Small intestine (tissue), 7 donors: ENCODE results near the gene CADM2. TPM values are rescaled to one million over a fixed set of nuclear protein-coding genes. Genes with fewer than 3 reads are reported as not detected.

Experiments
- DNase-seq, 2 donors: peaks; one replicate each; pipeline versions ENCODE4 v3.0.0 to v3.0.0-alpha.2; 2013
- FAIRE-seq: peaks from 2 replicates; lab custom pipeline; 2012; peaks lifted over from hg19 to GRCh38; lab: Jason Lieb, UNC
- H3K27ac ChIP-seq, 3 donors: one replicate each; pipeline ENCODE4 v1.5.1; 2013; ENCODE audit warnings: low read length in 2 of 3, mild to moderate bottlenecking in 2 of 3, control low read depth in 1 of 3, inconsistent platforms in 1 of 3, low read depth in 1 of 3, moderate library complexity in 1 of 3
- H3K27me3 ChIP-seq, 3 donors: one replicate each; pipeline ENCODE4 v1.6.1; 2013; ENCODE audit warnings: low read length in 3 of 3, inconsistent platforms in 1 of 3; ENCODE audit not compliant: control insufficient read depth in 3 of 3, insufficient read depth in 3 of 3
- H3K36me3 ChIP-seq, 3 donors: one replicate each; pipeline ENCODE4 v1.6.1; 2013; ENCODE audit warnings: low read length in 3 of 3, inconsistent platforms in 1 of 3, low read depth in 1 of 3, mild to moderate bottlenecking in 1 of 3, moderate library complexity in 1 of 3; ENCODE audit not compliant: control insufficient read depth in 3 of 3, insufficient read depth in 2 of 3
- H3K4me1 ChIP-seq, 3 donors: one replicate each; pipeline ENCODE4 v1.6.1; 2013; ENCODE audit warnings: low read length in 2 of 3, inconsistent platforms in 1 of 3, low read depth in 1 of 3, mild to moderate bottlenecking in 1 of 3, moderate library complexity in 1 of 3; ENCODE audit not compliant: control insufficient read depth in 3 of 3, insufficient read depth in 2 of 3
- H3K4me3 ChIP-seq, 3 donors: one replicate each; pipeline ENCODE4 v1.5.1; 2013; ENCODE audit warnings: low read length in 3 of 3, control low read depth in 1 of 3, inconsistent platforms in 1 of 3, low read depth in 1 of 3, mild to moderate bottlenecking in 1 of 3, moderate library complexity in 1 of 3
- H3K9me3 ChIP-seq, 2 donors: one replicate each; pipeline ENCODE4 v1.6.1; 2013; ENCODE audit warnings: low read depth in 1 of 2, low read length in 1 of 2; ENCODE audit not compliant: control insufficient read depth in 2 of 2, insufficient read depth in 1 of 2
- WGBS, 3 donors: extraction: QIAGEN DNeasy Blood & Tissue Kit; methylation state at CpG; one replicate each; pipeline ENCODE4 v1.1.7; 2013; 5-methylcytosine and 5-hydroxymethylcytosine counted together
- polyA plus RNA-seq, 4 donors: library from polyadenylated mRNA; stranded (reverse) in 3 of 4; unstranded in 1 of 4; fragments of 200-250 nt in 3 of 4; fragments of 120-200 nt in 1 of 4; gene quantifications; one replicate each; pipeline versions ENCODE4 v1.2.1 to v1.2.3, GENCODE V29; 2013
- donor health status: healthy with polysubstance abuse.
- donor health status: control.
- donor health status: control.
- donor health status: Bipolar disorder and iron deficiency.
- donor health status: healthy.

CADM2 gene
- polyA plus RNA-seq, 4 donors = 0.95 to 2.4 TPM; not detected in 2

DNA sequence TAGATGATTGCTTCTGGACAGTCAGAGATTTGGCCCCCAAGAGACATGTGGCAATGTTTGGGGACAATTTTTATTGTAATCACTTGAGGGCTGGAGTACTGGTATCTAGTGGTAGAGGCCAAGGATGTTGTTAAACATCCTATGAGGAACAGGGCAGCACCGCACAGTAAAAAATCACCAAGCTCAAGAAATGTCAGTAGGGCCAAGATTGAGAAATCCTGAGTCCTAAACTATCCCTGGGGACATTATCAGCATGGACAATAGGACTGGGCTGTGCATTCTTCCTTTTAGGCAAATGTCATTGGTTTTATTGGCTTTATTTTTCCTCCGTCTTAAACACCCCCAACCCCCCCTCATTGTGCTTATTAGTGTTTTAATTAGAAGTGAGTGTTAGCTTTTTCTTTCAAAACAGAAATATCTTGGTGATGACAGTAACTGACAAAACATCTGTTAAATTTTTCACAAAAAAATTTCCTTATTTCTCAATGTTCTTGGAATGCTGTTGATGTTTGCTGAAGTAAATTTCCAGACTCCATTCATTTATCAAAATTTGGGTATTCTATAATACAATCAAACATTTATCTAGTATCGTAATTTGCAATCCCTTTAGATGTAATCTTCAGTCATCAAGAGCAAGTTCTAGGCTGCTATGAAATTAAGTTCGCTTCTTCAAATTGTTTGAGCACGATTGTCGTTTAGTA lies 1087.8 kb downstream of the CADM2 start:
- H3K27me3 ChIP-seq = no peaks in the 10 kb centered on the region
- DNase-seq = no peak
- no peak overlapping the region for H3K4me3 ChIP-seq
- H3K9me3 ChIP-seq = peaks cover 0 to 9% of the 10 kb centered on the region in 2 donors
- no peaks in the 10 kb centered on the region for H3K4me1 ChIP-seq
- FAIRE-seq = no peak
- H3K36me3 ChIP-seq = no peaks in the 10 kb centered on the region
- no peak overlapping the region for H3K27ac ChIP-seq
- WGBS, 3 donors = 67 to 80% (median 78%) methylated on average over 6 of the region's 6 CpGs

DNA sequence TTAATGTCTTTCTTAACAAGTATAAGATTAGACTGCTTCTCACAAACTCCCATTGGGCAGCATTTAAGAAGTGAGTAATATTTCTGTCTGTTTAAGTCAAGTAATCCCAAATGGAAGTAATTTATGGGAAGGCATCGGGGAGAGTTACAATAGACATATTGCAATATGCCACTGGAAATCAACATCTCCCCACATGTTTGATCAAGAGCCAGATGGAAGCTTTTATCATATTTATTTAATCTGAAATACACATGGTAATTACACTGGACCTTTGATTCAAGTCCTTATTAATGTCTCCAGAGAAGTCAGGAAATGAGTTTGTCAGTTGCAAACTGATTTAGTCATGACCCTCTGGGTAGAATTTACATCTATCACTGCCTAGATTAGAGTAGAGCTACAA lies 1088.4 kb downstream of the CADM2 start:
- no peak overlapping the region for H3K4me3 ChIP-seq
- no peak overlapping the region for H3K27ac ChIP-seq
- FAIRE-seq (no peak), DNase-seq (no peak)
- H3K4me1 ChIP-seq = no peaks in the 10 kb centered on the region
- WGBS, 3 donors = 17 to 45% (median 42%) methylated on average over 1 of the region's 1 CpG
- H3K27me3 ChIP-seq = no peaks in the 10 kb centered on the region
- peaks cover 0 to 9% of the 10 kb centered on the region in 2 donors for H3K9me3 ChIP-seq
- H3K36me3 ChIP-seq = no peaks in the 10 kb centered on the region

DNA sequence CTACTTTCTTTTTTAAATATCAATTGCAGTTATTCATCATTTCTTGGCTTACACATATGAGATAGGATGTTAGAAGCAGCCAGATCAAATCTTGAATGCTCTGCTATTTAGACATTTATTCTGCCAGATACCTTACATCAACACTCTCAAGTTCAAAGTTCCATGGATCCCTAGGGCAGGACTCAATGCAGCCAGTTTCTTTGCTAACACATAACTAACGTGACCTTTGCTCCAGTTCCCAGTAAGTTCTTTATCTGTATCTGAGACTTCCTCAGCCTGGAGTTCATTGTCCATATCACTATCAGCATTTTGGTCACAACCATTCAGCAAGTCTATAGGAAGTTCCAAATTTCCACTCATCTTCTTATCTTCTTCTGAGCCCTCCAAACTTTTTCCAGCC lies 1092.3 kb downstream of the CADM2 start:
- H3K27me3 ChIP-seq = no peaks in the 10 kb centered on the region
- peak; percentile 14 to 61 for DNase-seq
- H3K36me3 ChIP-seq = no peaks in the 10 kb centered on the region
- H3K4me1 ChIP-seq = no peaks in the 10 kb centered on the region
- peaks cover 0 to 9% of the 10 kb centered on the region in 2 donors for H3K9me3 ChIP-seq
- 18 to 53% (median 31%) methylated on average over 1 of the region's 1 CpG for WGBS, 3 donors
- no peak for FAIRE-seq
- no peak overlapping the region for H3K27ac ChIP-seq
- no peak overlapping the region for H3K4me3 ChIP-seq

GRCh38 chr3:86056032-86056431 lies 1097.2 kb downstream of the CADM2 start:
- WGBS, 3 donors = 66 to 74% (median 68%) methylated on average over 4 of the region's 4 CpGs
- H3K4me1 ChIP-seq = no peaks in the 10 kb centered on the region
- DNase-seq = no peak
- H3K36me3 ChIP-seq = no peaks in the 10 kb centered on the region
- no peak for FAIRE-seq
- no peak overlapping the region for H3K27ac ChIP-seq
- H3K27me3 ChIP-seq = no peaks in the 10 kb centered on the region
- no peak overlapping the region for H3K4me3 ChIP-seq
- H3K9me3 ChIP-seq = peaks cover 0 to 3% of the 10 kb centered on the region in 2 donors

- Histone ChIP-seq H3K27me3 (no peaks in the 10 kb centered on the region), H3K9me3 (no peaks in the 10 kb centered on the region), H3K27ac (no peak overlapping the region), H3K4me1 (no peaks in the 10 kb centered on the region), H3K4me3 (no peak overlapping the region), H3K36me3 (no peaks in the 10 kb centered on the region)
- DNase-seq (no peak), FAIRE-seq (no peak)
- 60 to 78% (median 75%) methylated on average over 5 of the region's 5 CpGs for WGBS, 3 donors
Observed at GRCh38 chr3:86056962-86057361, 1098.2 kb downstream of the CADM2 start.

DNA sequence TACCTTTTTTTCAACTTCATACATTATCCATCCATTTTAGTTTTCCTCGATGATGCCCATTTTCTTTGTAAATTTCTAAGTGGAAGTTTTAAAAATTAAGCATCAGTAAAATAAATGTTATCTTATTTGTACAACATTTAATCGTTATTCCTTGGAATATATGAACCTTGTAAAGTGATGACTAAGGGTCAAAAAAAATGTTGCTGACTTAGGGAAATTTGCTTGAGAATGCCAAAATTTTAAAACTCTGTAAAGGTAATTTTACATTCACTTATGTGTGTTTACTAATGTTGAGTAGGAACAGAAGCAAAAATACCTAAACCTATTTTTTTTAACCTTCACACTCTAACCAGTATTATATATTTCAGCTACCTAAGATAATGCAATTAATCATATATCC lies 1115.0 kb downstream of the CADM2 start:
- Histone ChIP-seq H3K4me3 (no peak overlapping the region), H3K36me3 (no peaks in the 10 kb centered on the region), H3K4me1 (no peaks in the 10 kb centered on the region), H3K27me3 (no peaks in the 10 kb centered on the region), H3K27ac (no peak overlapping the region), H3K9me3 (no peaks in the 10 kb centered on the region)
- FAIRE-seq = peak; percentile 5
- WGBS, 3 donors = 77 to 79% (median 78%) methylated on average over 2 of the region's 2 CpGs
- no peak for DNase-seq

- Histone ChIP-seq H3K36me3 (no peaks in the 10 kb centered on the region), H3K27ac (no peak overlapping the region), H3K4me3 (no peak overlapping the region), H3K27me3 (no peaks in the 10 kb centered on the region), H3K4me1 (no peaks in the 10 kb centered on the region), H3K9me3 (peaks cover 0 to 7% of the 10 kb centered on the region in 2 donors)
- no peak for FAIRE-seq
- DNase-seq = no peak
- WGBS, 3 donors = 44 to 57% (median 46%) methylated on average over 6 of the region's 6 CpGs
Observed at GRCh38 chr3:86087160-86087871, 1128.5 kb downstream of the CADM2 start.

DNA sequence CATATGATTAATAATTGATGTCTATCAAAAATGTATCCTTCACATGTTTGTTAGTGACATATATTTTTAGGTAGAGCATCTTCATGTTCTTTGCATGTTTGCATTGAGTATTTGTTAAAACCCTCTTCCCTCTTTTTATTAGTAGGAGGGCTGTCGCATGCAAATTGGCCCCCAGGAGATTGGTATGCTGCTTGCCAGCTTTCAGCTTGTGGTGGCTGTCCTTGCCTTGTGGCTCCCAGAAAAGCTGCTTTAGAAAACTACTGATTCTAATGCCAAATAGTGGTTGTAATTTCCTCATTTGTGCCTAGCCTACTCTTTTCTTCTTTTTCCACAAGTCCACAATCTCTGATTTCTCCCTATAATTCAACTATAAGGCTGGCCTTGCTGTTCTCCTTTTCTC lies 1145.4 kb downstream of the CADM2 start:
- Histone ChIP-seq H3K36me3 (no peaks in the 10 kb centered on the region), H3K9me3 (peaks cover 0 to 11% of the 10 kb centered on the region in 2 donors), H3K4me1 (no peaks in the 10 kb centered on the region), H3K27ac (no peak overlapping the region), H3K4me3 (no peak overlapping the region), H3K27me3 (no peaks in the 10 kb centered on the region)
- DNase-seq (no peak), FAIRE-seq (no peak)
- 67 to 100% (median 71%) methylated on average over 1 of the region's 1 CpG for WGBS, 3 donors
